ENCODE measurements around the gene LHFPL3.

The LHFPL3 gene

GRCh38 chr7:104943502-104944343 is 615.3 kb downstream of the LHFPL3 start:
- H2BK120ac ChIP-seq (ENCODE audit: low read depth, low read length) = no peak overlapping the region
- H3K36me3 ChIP-seq (ENCODE audit: control insufficient read depth in 1 of 2, insufficient read depth in 2 of 2, low read depth in 1 of 2, low read length in 2 of 2) = no peaks in the 10 kb centered on the region
- no peak overlapping the region for H3K14ac ChIP-seq (ENCODE audit: low read length in 2 of 2)
- H3K9me3 ChIP-seq (ENCODE audit: control insufficient read depth, low read length) = no peaks in the 10 kb centered on the region
- H3K4me2 ChIP-seq (ENCODE audit: low read length, poor library complexity, severe bottlenecking) = no peak overlapping the region
- H2AK5ac ChIP-seq (ENCODE audit: low read length, severe bottlenecking) = peak overlapping the region; percentile 26
- peak overlapping the region in 1 of 2 experiments; percentile 59 for H2BK12ac ChIP-seq (ENCODE audit: low read length in 2 of 2)
- peak overlapping the region in 1 of 2 experiments; percentile 25 for H3K18ac ChIP-seq (ENCODE audit: low read depth in 1 of 2, low read length in 2 of 2)
- H4K91ac ChIP-seq (ENCODE audit: low read length) = no peak overlapping the region
- 70% methylated on average over 12 of the region's 12 CpGs for WGBS
- no peak overlapping the region for H3K4me3 ChIP-seq (ENCODE audit: insufficient read depth in 1 of 2, low read depth in 1 of 2, low read length in 2 of 2)
- DNase-seq = no peak
- no peak overlapping the region for H3K27ac ChIP-seq (ENCODE audit: low read length, poor library complexity, severe bottlenecking)
- H3K9ac ChIP-seq (ENCODE audit: low read length) = peak overlapping the region; percentile 85
- no peak overlapping the region for H2BK5ac ChIP-seq (ENCODE audit: low read depth, low read length, poor library complexity, severe bottlenecking)
- H3K23ac ChIP-seq (ENCODE audit: low read length in 2 of 2) = no peak overlapping the region
- no peak overlapping the region for H3K4ac ChIP-seq (ENCODE audit: low read depth in 1 of 2, low read length in 2 of 2)
- no peak overlapping the region for H2AFZ ChIP-seq (ENCODE audit: low read depth, low read length)
- no peak overlapping the region for H2BK15ac ChIP-seq (ENCODE audit: low read depth, poor library complexity, severe bottlenecking)
- no peaks in the 10 kb centered on the region for H3K79me1 ChIP-seq (replicated peaks; ENCODE audit: low read length, poor library complexity, severe bottlenecking)
- peak overlapping the region; percentile 12 for H4K8ac ChIP-seq (ENCODE audit: low read length)
- H3K4me1 ChIP-seq (ENCODE audit: control insufficient read depth, insufficient read depth, low read depth, low read length) = peaks cover 23% of the 10 kb centered on the region
- H3K27me3 ChIP-seq (ENCODE audit: control insufficient read depth in 1 of 2, insufficient read depth in 1 of 2, low read length in 2 of 2) = no peaks in the 10 kb centered on the region

- no peak overlapping the region for H2BK5ac ChIP-seq (ENCODE audit: low read depth, low read length, poor library complexity, severe bottlenecking)
- no peak overlapping the region for H2BK12ac ChIP-seq (ENCODE audit: low read length in 2 of 2)
- H3K27me3 ChIP-seq (ENCODE audit: control insufficient read depth in 1 of 2, insufficient read depth in 1 of 2, low read length in 2 of 2) = no peaks in the 10 kb centered on the region
- H3K4ac ChIP-seq (ENCODE audit: low read depth in 1 of 2, low read length in 2 of 2) = peak overlapping the region; percentile 47 to 89
- H3K18ac ChIP-seq (ENCODE audit: low read depth in 1 of 2, low read length in 2 of 2) = no peak overlapping the region
- no peak overlapping the region for H3K4me3 ChIP-seq (ENCODE audit: insufficient read depth in 1 of 2, low read depth in 1 of 2, low read length in 2 of 2)
- no peak overlapping the region for H4K91ac ChIP-seq (ENCODE audit: low read length)
- no peaks in the 10 kb centered on the region for H3K9me3 ChIP-seq (ENCODE audit: control insufficient read depth, low read length)
- no peak overlapping the region for H3K14ac ChIP-seq (ENCODE audit: low read length in 2 of 2)
- H3K79me1 ChIP-seq (replicated peaks; ENCODE audit: low read length, poor library complexity, severe bottlenecking) = no peaks in the 10 kb centered on the region
- no peaks in the 10 kb centered on the region for H3K36me3 ChIP-seq (ENCODE audit: control insufficient read depth in 1 of 2, insufficient read depth in 2 of 2, low read depth in 1 of 2, low read length in 2 of 2)
- no peak overlapping the region for H3K23ac ChIP-seq (ENCODE audit: low read length in 2 of 2)
- no peak for DNase-seq
- no peak overlapping the region for H2AFZ ChIP-seq (ENCODE audit: low read depth, low read length)
- H3K27ac ChIP-seq (ENCODE audit: low read length, poor library complexity, severe bottlenecking) = peak overlapping the region; percentile 87
- no peak overlapping the region for H3K4me2 ChIP-seq (ENCODE audit: low read length, poor library complexity, severe bottlenecking)
- H2BK15ac ChIP-seq (ENCODE audit: low read depth, poor library complexity, severe bottlenecking) = no peak overlapping the region
- peaks cover 12% of the 10 kb centered on the region for H3K4me1 ChIP-seq (ENCODE audit: control insufficient read depth, insufficient read depth, low read depth, low read length)
- H2BK120ac ChIP-seq (ENCODE audit: low read depth, low read length) = no peak overlapping the region
- no peak overlapping the region for H4K8ac ChIP-seq (ENCODE audit: low read length)
- H2AK5ac ChIP-seq (ENCODE audit: low read length, severe bottlenecking) = no peak overlapping the region
- peak overlapping the region; percentile 85 for H3K9ac ChIP-seq (ENCODE audit: low read length)
Measured at GRCh38 chr7:104945599-104945956, 617.2 kb downstream of the LHFPL3 start.

- H3K9me3 ChIP-seq (ENCODE audit: control insufficient read depth, low read length) = no peaks in the 10 kb centered on the region
- H3K36me3 ChIP-seq (ENCODE audit: control insufficient read depth in 1 of 2, insufficient read depth in 2 of 2, low read depth in 1 of 2, low read length in 2 of 2) = no peaks in the 10 kb centered on the region
- H4K8ac ChIP-seq (ENCODE audit: low read length) = no peak overlapping the region
- no peak overlapping the region for H3K4me2 ChIP-seq (ENCODE audit: low read length, poor library complexity, severe bottlenecking)
- WGBS = 100% methylated on average over 1 of the region's 2 CpGs
- H3K4ac ChIP-seq (ENCODE audit: low read depth in 1 of 2, low read length in 2 of 2) = no peak overlapping the region
- H2BK120ac ChIP-seq (ENCODE audit: low read depth, low read length) = no peak overlapping the region
- no peaks in the 10 kb centered on the region for H3K79me1 ChIP-seq (replicated peaks; ENCODE audit: low read length, poor library complexity, severe bottlenecking)
- H3K4me3 ChIP-seq (ENCODE audit: insufficient read depth in 1 of 2, low read depth in 1 of 2, low read length in 2 of 2) = no peak overlapping the region
- peak overlapping the region; percentile 61 for H2AK5ac ChIP-seq (ENCODE audit: low read length, severe bottlenecking)
- H3K9ac ChIP-seq (ENCODE audit: low read length) = peak overlapping the region; percentile 85
- no peaks in the 10 kb centered on the region for H3K27me3 ChIP-seq (ENCODE audit: control insufficient read depth in 1 of 2, insufficient read depth in 1 of 2, low read length in 2 of 2)
- H2BK12ac ChIP-seq (ENCODE audit: low read length in 2 of 2) = no peak overlapping the region
- DNase-seq = no peak
- no peak overlapping the region for H2BK5ac ChIP-seq (ENCODE audit: low read depth, low read length, poor library complexity, severe bottlenecking)
- no peak overlapping the region for H3K14ac ChIP-seq (ENCODE audit: low read length in 2 of 2)
- peak overlapping the region; percentile 41 for H2BK15ac ChIP-seq (ENCODE audit: low read depth, poor library complexity, severe bottlenecking)
- no peak overlapping the region for H2AFZ ChIP-seq (ENCODE audit: low read depth, low read length)
- H3K18ac ChIP-seq (ENCODE audit: low read depth in 1 of 2, low read length in 2 of 2) = peak overlapping the region in 1 of 2 experiments; percentile 3
- H3K23ac ChIP-seq (ENCODE audit: low read length in 2 of 2) = no peak overlapping the region
- no peak overlapping the region for H4K91ac ChIP-seq (ENCODE audit: low read length)
- no peak overlapping the region for H3K27ac ChIP-seq (ENCODE audit: low read length, poor library complexity, severe bottlenecking)
- H3K4me1 ChIP-seq (ENCODE audit: control insufficient read depth, insufficient read depth, low read depth, low read length) = peaks cover 12% of the 10 kb centered on the region
Measured at GRCh38 chr7:104946338-104946737, 617.9 kb downstream of the LHFPL3 start.

GRCh38 chr7:104950006-104950405 is 621.6 kb downstream of the LHFPL3 start:
- no peak overlapping the region for H3K4me3 ChIP-seq (ENCODE audit: insufficient read depth in 1 of 2, low read depth in 1 of 2, low read length in 2 of 2)
- H3K14ac ChIP-seq (ENCODE audit: low read length in 2 of 2) = no peak overlapping the region
- DNase-seq = no peak
- no peak overlapping the region for H3K27ac ChIP-seq (ENCODE audit: low read length, poor library complexity, severe bottlenecking)
- WGBS = 95% methylated on average over 5 of the region's 5 CpGs
- no peak overlapping the region for H4K8ac ChIP-seq (ENCODE audit: low read length)
- H3K27me3 ChIP-seq (ENCODE audit: control insufficient read depth in 1 of 2, insufficient read depth in 1 of 2, low read length in 2 of 2) = no peaks in the 10 kb centered on the region
- H2BK12ac ChIP-seq (ENCODE audit: low read length in 2 of 2) = no peak overlapping the region
- no peak overlapping the region for H2AK5ac ChIP-seq (ENCODE audit: low read length, severe bottlenecking)
- H2BK120ac ChIP-seq (ENCODE audit: low read depth, low read length) = no peak overlapping the region
- no peak overlapping the region for H2BK5ac ChIP-seq (ENCODE audit: low read depth, low read length, poor library complexity, severe bottlenecking)
- H3K4me2 ChIP-seq (ENCODE audit: low read length, poor library complexity, severe bottlenecking) = no peak overlapping the region
- no peak overlapping the region for H3K23ac ChIP-seq (ENCODE audit: low read length in 2 of 2)
- H3K79me1 ChIP-seq (replicated peaks; ENCODE audit: low read length, poor library complexity, severe bottlenecking) = no peaks in the 10 kb centered on the region
- no peak overlapping the region for H3K4ac ChIP-seq (ENCODE audit: low read depth in 1 of 2, low read length in 2 of 2)
- H3K18ac ChIP-seq (ENCODE audit: low read depth in 1 of 2, low read length in 2 of 2) = no peak overlapping the region
- H3K9ac ChIP-seq (ENCODE audit: low read length) = no peak overlapping the region
- peaks cover 7% of the 10 kb centered on the region for H3K4me1 ChIP-seq (ENCODE audit: control insufficient read depth, insufficient read depth, low read depth, low read length)
- H4K91ac ChIP-seq (ENCODE audit: low read length) = no peak overlapping the region
- H3K9me3 ChIP-seq (ENCODE audit: control insufficient read depth, low read length) = no peaks in the 10 kb centered on the region
- H3K36me3 ChIP-seq (ENCODE audit: control insufficient read depth in 1 of 2, insufficient read depth in 2 of 2, low read depth in 1 of 2, low read length in 2 of 2) = no peaks in the 10 kb centered on the region
- no peak overlapping the region for H2BK15ac ChIP-seq (ENCODE audit: low read depth, poor library complexity, severe bottlenecking)
- H2AFZ ChIP-seq (ENCODE audit: low read depth, low read length) = no peak overlapping the region
